ENCODE data around the gene GRK7.

DNA sequence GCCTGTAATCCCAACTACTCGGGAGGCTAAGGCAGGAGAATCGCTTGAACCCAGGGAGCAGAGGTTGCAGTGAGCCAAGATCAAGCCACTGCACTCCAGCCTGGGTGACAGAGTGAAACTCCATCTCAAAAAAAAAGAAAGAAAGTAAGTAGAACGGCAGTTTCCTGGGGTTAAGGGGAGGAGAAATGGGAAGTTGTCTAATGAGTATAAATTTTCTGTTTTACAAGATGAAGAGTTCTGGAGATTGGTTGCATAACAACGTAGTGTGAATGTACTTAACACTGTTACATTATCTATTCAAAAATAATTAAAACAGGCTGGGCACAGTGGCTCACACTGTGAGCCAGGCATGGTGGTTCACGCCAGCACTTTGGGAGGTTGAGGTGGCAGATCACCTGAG is 45.4 kb downstream of the GRK7 start:
- TF ChIP-seq POLR2A (IDR thresholded peaks at IDR 0.05; ENCODE audit: low read depth, low read length) (no peak), POLR2AphosphoS5 (IDR thresholded peaks at IDR 0.05; ENCODE audit: low read depth, low read length) (no peak), SPI1 (IDR thresholded peaks at IDR 0.05; ENCODE audit: low read depth, low read length) (no peak)
